GM21619 (cell line): Measurements from ENCODE around the gene POLQ.
"Not testable (repeated sequence)": the region's sequence is repeated elsewhere in the genome, so short reads cannot be mapped to it uniquely, and the experiment has no call there.

ENCODE experiments used
- ATAC-seq: cut with Tn5 transposase; IDR thresholded peaks from one replicate; pipeline ENCODE4 v1.9.1; 2021; ENCODE audit not compliant: unreplicated experiment

POLQ gene

DNA sequence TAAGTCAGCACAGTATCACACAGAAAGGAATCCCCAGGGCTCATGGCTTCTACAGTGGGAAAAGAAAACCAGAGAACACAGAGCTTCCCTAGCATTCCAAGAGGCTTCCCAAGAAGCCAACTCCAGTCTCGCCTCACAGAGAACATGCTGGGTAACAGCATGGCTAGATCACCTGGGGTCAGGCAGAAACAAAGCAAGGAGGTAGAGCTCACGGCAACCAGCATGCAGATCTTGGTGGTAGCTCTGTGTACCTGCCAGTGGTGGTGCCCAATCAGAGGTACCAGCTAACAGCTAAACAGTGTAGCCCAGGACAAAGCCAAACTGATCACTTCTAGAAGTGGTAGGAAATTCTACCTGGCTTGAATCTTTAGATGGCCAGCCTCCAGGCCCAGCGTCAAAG, 31.3 kb downstream of the POLQ start:
- no peak for ATAC-seq

DNA sequence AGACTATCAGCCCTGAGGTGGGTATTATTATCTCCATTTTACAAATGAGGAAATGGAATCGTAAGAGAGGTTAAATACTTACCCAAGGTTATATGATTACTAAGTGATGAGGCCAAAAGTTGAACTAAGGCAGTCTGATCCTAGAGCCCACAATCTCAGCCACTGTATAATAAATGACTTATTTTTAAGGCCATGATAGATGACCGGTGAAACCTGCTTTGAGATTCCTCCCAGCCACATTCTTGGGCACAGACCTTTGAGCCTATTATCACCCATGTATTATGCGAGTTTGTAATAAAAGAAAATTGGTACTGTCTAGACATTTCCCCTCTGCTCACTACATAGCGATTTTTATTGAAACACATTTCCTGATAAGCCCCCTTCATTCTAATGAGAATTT, 37.4 kb downstream of the POLQ start:
- no peak for ATAC-seq

DNA sequence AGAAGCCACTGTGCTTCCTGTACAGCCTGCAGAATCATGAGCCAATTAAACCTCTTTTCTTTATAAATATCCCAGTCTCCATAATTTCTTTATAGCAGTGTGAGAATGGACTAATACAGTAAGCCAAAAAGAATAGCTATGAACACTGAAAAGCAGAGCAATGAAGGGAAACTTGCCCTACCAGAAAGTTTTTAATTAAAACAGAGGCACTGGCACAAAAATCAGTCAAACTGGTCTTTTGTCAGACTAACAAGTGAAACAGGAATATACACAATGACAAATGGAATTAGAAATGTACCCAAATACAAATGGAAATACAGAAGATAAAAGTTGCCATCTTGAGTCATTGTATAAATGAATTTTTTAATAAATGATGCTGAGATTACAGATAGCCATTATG, 40.5 kb downstream of the POLQ start:
- no peak for ATAC-seq

DNA sequence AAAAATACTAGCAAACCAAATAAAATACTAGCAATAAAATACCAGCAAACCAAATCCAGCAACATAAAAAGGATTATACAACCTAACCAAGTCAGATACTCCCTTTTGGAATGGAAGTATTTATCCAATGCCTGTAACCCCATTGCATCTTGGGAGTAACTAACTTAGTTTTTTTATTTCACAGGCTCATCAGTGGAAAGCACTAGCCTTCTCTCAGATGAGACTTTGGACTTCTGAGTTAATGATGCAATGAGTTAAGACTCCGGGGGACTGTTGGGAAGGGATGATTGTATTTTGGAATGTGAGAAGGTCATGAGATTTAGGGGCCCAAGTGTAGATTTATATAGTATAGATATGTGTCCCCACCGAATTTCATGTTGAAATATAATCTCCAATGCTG, 41.2 kb downstream of the POLQ start:
- no peak for ATAC-seq

DNA sequence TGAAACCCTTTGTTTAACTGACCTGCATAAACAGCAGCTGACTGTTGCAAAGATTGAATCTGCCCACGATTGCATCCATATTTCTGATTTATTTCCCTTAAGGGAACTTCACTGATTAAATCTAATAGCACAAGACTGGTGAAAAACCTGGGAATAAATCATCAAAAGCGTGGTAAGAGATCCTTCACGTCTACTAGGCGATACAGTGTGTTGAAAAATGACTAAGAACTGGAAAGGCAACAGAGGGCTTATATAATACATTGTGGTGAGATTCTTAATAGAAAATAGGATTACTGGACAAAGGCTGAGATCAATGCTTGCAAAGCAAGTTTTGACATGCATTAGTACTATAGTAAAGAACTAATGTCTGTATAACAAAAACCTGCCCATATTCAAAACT, 49.0 kb downstream of the POLQ start:
- no peak for ATAC-seq

DNA sequence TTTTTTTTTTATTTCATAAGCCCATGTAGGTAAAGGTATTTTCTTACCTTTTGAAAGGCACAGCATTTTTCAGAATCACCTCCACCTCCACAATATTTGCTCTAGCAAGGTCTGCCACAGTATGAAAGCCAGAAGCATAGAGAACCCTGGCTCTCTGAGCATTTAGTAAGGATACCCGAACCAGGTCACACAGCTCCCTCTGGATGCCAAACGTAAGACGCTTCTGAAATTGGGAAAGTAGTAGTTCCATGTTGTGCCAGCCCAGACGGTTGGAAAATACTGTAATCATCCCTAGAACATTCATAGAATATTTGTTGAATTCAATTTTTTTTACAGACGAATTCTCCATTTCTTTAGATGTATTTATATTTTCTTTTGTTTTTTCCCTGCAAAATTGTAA, 52.4 kb downstream of the POLQ start:
- ATAC-seq: no peak

DNA sequence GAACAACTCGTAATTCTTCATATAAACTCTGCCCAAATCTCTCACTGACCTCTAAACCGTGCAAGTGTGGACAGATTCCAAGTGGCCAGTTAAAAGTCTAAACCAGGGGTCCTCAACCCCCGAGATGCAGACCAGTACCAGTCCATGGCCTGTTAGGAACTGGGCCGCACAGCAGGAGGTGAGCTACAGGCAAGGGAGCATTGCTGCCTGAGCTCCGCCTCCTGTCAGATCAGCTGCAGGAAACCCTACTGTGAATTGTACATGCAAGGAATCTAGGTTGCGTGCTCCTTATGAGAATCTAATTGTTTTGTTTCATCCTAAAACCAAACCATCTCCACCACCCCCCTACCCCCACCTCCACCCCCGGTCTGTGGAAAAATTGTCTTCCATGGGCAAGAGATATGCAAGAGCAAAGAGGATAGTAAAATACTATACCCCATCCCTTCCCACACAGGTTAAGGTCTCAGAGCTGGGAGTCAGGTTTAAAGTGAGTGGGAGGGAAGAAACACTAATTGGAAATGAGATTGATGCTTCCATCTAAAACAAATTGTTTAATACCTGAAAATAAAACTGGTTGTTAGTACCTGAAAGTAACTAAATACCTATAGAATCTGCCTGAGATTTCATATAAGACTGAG, 54.0 kb downstream of the POLQ start:
- ATAC-seq: no peak

DNA sequence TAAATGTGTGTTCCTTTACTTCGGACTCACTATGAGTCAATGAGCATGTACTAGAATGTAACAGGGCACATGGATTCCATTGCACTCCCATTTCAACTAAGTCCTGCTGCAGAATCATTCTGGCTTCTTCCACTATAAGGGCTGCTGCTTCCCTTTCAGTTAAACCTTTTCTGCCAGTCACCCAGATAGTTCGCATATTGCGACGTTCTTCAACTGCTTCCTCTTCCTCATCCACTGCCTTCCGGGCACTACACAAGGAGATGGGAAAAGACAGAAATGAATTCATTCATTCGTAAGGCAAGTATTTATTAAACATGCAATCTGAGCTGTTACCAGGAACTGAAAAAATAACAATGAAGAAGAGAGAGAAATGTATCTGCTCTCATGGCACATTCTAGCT, 55.6 kb downstream of the POLQ start:
- no peak for ATAC-seq

DNA sequence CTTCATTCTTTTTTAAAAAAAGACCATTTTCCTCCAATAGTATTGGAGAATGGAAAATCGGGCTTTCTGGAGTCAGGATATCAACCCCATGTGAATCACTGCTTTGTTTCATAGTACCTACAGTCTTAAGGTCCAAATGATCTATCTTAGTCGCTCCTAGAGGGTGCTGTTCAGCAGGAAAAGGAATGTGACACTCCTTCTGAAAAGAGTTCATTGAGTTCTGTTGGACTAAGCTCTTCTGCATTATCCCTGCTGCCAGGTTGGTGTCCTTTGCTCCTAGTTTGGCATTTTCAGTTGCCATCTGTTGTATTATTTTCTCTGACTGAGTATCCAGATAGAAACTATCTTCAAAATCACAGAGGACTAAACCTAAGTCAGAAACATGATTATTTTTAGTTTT, 57.2 kb downstream of the POLQ start:
- no peak for ATAC-seq

DNA sequence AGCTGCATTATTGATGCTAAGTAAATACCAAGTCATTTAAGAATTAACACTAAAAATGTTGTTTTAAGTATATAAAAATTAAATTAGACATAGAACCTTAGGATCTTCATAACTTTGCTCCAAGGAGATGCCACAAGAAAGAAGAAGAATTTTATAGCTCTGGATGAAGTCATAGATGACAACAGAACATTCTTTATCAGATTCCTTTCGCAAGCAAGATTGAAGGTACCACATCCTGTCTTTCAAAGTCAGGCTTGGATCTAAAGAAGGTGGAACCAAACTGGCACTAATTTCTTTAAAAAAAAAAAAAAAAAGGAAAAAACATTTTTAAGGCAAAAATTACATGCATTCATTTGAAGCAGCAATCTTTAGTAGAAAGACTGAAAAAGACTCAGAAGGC, 62.5 kb downstream of the POLQ start:
- no peak for ATAC-seq

DNA sequence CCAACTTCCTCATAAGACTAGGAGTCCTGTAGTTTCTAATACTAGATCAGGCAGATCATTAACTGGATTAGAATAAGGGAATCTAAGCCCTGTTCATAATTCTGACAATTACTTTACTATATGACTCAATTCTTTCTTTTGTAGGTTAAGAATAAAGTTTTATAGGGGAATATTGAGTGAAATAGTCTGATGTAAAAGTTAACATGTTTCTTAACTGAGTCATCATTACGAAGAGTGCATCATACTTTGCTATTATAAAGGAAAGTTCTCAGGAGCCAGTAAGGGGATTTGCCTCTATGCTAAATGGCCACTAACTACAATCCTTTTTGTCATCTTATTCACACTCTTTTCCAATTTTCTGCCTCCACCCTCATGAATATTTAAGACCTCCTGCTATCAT, 63.1 kb downstream of the POLQ start:
- no peak for ATAC-seq

DNA sequence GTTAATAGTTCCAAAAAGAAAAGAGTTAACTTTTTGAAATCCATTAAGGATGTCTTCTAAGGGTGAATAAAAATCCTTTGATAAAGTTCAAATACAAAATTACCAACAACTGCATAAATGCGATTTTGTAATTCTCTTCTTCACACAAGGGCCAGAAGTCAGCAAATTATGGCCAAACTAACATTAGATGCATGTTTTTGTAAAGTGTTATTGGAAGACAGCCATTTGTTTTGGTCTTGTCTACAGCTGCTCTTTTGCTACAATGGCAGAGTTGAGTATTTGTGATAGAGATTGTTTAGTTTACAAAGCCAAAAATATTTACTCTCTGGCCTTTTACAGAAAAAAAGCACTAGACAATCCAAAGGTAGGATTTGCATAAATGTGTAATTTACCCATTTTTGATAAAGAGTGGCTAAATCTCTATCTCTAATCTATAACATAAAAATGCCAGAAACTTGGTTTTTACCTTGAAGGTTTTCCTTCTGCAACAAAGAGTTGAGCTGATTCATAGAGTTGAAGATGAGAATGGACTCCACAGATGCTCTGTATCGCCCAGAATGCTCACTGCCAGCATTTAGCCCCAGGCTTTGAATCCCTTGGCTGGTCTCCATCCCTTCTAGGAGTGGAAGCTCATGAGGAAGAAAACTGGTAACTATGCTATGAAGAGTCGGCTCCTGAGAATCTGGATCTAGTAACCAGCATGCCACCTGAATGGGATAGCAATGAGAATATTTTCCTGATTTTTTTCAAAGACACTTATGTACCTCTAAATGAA, 64.5 kb downstream of the POLQ start:
- no peak for ATAC-seq

DNA sequence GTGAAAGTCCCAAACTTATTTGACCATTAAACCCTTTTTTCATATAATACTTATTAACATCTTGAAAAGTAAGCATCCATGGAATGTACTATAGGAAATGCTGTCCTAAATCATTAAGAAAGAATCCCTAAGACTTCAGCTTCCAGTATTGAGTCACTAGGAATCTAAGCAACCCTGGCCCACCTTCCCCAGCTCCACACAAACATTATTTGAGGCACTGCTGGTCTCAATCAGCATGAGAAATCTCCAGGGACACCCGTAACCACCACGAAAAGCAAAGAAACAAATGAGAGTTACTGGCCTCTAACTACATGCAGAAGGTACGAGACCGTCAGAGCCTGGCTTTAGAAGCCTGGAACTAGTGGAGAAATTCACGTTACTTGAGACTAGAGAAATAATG, 68.2 kb downstream of the POLQ start:
- ATAC-seq: no peak

DNA sequence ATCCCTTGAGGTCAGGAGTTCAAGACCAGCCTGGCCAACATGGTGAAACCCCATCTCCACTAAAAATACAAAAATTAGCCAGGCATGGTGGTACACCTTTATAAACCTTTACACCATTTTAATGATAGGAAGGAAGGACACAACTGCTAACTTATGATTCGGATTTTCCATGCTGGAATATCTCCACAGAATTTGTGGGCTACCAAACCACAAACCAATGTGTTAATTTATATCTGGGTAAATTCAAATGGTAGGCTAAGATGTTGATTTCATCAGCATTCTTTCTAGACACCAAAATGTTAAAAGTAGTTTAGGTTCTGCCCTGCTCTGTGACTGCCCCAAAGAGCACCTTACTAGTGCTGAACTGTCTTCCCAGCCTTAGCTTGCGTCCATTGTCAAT, 72.8 kb downstream of the POLQ start:
- no peak for ATAC-seq

DNA sequence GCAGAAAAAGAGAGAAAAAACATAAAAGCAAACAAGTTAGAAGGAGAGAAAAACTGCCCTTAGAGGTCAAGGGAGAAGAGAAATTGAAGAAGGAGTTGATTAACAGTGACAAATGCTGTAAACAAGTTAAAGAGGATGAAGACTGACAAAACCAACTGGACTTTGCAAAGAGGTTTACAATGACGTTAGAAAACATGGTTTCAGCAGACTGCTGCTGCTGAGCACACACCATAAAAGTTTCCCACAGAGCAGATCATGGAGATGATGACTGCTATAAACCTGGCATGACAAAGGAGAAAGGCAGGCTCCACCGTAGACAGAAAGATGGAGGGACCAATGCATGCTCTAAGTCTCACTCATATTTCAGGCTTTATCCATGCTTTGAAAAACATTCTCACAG, 78.7 kb downstream of the POLQ start:
- ATAC-seq: no peak

DNA sequence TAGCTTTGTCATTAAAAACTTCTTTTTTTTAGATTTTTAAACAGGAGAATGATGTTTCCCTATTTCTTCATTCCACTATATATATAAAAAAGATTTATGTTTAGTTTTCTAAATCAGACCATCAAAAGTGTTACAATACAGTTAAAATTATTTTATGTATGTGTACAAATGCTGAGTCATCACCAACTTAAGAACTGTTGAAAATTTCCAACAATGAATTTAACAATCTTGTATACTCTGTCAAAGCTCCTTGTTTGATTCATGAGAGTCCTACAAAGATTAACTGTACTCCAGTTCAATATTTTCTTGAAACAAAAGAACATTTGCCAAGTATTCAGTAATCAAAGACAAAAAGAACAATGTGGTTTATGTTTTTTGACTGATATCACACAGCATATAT, 82.0 kb downstream of the POLQ start:
- no peak for ATAC-seq

DNA sequence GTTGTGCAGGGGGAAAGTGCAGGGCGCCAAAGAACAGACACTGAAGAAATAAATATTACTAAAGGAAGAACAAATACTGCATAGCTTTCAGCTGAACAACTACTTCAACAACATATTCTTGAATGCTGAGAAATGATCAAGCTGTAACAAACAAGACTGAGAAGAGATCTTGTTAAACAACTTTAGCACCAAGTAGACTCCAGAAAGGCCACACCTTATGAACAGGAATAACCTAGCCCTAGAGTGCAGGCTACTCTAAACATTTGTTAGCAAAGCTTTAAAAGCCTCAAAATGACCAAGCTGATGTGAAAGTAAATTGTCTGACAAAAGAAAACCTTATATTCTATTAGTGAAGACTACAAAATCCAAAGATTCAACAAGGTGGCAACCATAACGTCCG, 83.2 kb downstream of the POLQ start:
- no peak for ATAC-seq

DNA sequence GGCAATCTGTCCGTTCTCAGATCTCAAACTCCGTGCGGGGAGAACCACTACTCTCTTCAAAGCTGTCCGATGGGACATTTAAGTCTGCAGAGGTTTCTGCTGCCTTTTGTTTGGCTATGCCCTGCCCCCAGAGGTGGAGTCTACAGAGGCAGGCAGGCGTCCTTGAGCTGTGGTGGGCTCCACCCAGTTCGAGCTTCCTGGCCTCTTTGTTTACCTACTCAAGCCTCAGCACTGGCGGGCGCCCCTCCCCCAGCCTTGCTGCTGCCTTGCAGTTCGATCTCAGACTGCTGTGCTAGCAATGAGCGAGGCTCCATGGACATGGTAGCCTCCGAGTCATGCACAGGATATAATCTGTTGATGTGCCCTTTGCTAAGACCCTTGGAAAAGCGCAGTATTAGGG, 94.0 kb downstream of the POLQ start:
- not testable (repeated sequence) for ATAC-seq

DNA sequence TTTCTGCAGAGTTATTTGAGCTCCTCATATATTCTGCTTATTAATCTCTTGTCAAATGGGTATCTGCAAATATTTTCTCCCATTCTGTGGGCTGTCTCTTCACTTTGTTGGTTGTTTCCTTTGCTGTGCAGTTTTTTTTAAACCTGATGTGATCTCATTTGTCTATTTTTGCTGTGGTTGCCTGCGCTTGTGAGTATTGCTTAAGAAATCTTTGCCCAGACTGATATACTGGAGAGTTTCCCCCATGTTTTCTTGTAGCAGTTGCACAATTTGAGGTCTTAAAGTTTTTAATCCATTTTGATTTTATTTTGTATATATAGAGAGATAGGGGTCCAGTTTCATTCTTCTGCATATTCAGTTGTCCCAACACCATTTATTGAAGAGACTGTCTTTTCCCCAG, 102.3 kb downstream of the POLQ start:
- ATAC-seq: no peak

DNA sequence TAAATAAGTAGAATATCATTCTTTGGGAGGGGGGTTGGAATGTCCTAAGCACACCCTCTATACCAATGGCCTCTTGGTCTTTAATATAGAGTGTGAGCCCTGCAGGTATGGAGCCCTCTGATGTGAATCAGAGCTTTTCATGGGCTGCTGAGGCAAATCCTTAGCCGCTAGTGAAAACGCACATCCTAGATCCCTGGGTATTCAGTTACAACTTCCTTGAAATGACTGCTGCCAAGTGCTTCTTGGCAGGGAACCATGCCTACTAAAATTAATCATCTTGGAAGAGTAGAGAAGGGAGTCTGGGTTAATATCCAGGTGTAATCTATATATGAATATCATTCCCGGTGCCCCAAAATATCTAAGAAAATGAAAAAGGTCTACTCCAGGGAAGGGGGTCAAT, 109.1 kb downstream of the POLQ start:
- ATAC-seq: no peak

DNA sequence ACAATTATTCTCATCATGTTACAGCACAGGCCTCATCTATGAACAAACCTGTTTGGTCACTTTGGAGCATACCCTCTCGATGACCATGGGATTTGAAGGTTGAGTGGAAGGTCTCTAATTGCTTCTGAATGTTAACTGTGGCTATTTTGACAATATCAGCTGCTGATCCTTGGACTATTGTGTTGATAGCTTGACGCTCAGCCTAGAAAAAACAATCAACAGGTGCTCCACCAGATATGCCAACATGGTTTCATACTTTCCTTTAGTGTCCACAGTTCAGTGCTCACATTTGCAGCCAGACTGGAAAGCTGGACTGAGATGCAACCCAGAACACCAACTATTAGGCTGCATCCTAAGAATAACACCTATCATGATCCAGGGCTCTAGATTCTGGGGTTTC, 109.7 kb downstream of the POLQ start:
- no peak for ATAC-seq

DNA sequence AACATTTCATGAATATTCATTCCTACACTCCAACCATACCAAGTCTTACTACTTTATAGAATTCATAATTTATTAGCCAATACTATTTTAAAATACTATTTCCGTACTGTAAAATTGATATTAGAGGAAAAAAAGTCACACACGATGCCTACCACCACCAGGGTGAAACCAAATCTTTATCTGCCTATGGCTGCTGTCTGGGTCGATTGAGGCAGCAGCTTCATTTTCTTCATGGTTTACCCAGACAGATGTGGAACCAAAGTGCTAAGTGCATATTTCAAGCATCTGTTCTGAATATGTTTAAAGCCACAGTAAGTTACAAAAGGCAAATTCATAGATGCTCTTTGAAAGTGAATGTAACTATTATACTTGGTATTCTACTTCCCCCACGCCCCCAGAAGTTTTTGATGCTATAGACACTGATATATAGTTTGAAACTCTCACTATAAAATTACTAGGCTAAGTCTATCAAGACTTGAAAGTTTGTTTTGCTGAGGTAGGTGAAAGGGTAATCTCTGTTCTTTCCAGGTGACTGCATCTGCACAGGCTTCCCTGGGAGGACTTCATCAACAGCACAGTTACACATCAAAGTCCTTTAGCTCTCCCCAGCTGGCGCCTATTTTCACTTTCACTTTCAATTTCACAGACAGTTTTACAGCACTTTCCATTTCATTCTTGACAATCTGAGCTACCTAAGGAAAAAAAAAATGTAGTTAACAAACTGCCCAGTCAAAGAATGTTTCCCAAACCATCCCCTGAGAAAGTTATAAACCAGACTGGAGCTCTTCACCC, 113.9 kb downstream of the POLQ start:
- peak; percentile 88 for ATAC-seq
